Activated CD4-positive, alpha-beta T cell treated with anti-CD3 and anti-CD28 coated beads, Interleukin-2, amount 50 U/mL, for 24 hours (primary cell): ENCODE results near the gene COL4A4.

Source experiments
- DNase-seq, 2 donors: peaks; one replicate each; pipeline ENCODE4 v3.0.0-alpha.2; 2020; ENCODE audit warnings: low read depth in 1 of 2, low spot score in 1 of 2

COL4A4 gene

DNA sequence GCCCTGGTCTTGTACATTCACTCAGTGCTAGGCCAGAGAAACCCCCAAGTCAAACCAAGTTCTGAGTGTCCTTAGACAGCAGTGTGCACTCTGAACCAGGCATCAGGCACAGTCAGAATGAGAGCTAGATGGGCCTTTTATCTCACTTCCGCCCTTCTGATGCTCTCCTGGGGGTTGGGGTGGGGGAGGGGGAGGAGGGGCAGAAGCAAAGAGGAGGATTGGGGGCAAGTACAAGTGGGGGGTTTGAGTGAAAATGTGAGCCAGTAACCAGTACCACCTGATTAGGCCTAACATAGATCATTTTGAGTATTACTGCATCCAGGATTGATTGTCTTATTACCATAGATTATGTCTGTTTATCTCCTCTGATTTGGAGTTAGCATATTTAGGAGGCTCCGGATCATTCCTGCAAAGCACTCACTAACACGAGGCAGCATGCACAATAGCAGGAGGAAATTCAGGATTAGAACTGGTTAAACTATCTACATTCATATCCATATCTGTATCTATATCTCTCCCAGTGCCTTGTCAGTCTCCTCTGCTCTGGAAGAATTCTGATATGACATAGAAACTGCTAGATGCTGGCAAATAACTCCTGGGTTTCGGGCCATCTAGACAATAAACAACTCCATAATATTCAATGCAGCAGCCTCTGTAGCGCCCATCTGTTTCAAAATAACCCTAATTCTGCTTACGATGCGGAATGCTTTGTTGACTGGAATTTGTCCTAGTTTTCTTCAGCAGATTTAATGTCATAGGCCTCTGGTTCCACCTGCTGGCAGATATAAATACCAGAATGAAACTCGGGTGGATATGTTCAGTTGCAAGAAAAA, 179.0 kb downstream of the COL4A4 start:
- no peak for DNase-seq

DNA sequence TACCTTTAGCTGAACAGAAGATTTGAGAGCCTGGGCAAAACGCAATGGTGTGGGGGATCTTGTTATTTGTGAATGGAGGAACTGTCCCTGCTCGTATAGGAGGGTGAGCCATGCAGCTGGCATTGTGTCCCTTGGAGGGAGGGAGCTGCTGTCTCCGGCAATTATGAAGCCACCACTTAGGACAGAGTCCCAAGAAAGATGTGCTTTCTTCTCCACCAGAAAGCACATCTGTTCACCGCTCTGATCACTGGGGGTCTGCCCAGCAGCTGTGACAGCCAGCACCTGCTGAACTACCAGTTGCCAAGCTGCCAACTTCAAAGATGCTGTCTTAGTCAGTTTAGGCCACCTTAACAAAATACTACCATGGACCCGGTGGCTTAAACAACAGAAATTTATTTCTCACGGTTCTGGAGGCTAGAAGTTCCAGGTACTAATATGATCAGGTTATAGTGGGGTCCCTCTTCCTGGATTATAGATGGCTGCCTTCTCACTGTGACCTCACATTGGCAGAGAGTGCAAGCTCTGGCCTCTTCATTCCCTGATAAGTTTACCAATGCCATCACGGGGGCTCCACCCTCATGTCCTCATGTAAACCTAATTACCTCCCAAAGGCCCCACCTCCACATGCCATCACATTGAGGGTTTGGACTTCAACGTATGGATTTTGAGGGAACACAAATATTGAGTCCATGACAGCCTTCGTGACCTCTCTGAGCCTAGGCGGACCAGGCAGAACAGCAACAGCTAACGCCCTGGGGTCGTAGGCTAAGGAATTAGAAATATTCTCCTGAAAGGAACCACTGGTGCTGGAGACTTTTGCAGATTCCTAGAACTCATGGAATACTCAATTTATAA, 179.9 kb downstream of the COL4A4 start:
- DNase-seq, result no peak

DNA sequence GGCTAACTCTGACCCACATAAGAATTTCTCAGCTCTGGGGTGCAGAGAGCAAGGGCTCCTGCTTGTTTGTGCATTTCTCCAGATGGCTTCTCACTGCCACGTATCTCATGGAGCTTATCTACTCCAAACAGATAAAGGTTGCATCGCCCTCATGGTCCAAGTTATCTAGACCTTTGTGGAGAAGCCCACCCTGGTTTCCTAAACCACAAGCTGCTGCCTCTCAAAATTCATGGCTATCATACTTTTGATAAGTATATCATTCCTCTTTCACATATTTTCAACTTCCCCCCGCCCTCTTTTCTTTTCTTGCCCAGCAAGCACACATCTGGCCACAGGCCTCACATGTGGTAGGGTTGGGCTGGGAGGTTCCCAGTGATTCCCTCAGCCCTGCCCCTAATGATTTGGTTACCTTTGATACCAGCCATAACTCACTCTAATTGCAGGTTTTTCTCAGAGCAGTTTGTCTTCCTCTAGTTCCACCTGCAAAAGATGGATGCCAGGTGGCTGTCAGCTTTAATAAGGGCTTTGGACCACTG, 182.1 kb downstream of the COL4A4 start:
- DNase-seq, result no peak

DNA sequence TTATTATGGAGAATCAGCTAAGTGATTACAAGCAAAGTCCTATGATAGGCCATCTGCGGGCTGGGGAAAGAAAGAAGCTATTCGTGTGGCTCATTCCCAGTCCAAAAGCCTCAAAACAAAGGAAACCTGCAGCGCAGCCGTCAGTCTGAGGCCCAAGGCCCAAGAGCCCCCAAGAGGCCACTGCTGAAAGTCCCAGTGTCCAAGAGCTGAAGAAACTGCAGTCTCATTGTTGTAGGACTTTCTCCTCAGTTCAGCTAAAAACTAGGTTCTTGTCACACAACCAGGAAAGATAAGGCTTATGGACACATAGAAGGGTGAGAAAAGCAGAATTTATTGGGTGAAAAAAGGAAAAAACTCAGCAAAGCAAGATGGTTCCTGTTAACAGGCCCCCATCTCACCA, 185.0 kb downstream of the COL4A4 start:
- DNase-seq, result no peak

DNA sequence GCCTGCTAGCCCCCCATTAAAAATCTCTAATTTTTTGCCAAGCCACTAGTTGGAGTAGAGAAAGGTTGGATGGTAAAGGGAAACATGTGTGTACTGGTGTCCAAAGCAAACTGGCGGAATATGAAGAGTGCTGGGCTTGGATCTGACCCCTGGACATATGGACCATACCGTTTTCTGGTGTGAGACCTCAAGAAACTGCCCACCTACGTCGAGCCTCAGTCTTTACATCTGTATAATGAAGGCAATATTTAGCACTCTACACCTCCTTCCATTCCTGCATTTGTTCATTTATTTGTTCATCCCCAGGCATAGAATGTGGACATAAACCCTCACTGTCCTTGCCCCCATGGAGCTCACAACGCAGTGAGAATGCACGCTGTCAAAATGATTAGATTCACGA, 185.7 kb downstream of the COL4A4 start:
- no peak for DNase-seq

DNA sequence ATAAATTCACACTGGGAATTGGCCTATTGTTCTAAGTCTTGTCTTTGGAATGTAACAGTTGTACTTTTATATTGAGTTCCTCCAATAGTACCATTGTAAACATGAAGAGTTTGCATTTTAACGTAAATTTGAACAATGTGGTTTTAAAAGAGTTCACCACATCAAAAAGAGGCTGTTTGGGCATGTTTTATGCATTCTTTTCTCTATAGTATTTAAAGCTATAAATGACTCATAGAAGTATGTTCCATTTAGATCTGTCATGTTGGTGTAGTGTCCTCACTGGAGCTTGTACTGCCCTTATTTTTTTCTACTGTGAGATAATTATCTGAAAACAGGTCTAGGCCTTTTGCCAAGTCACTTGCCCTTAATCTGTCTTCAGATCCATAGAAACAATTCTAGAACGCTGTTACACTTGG, 186.2 kb downstream of the COL4A4 start:
- no peak for DNase-seq

DNA sequence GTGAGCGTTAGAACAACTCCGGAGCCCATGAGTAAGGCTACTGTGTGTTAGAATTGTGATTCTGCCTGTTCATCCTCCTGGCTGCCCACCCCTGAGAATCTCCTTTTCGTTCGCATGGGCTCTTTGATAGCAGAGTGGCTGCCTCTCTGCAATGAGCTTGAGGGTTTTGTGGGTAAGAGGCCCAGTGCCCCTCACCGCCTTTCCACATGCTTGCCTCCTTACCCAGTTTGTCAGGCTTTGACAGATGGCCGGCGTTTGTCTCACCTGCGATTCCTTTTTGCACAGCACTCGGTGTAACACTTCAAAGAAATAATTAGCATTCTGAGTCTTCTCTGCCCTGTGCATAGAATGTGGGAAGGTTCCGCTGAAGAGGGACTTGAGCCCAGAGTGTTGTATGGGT, 190.2 kb downstream of the COL4A4 start:
- no peak for DNase-seq

DNA sequence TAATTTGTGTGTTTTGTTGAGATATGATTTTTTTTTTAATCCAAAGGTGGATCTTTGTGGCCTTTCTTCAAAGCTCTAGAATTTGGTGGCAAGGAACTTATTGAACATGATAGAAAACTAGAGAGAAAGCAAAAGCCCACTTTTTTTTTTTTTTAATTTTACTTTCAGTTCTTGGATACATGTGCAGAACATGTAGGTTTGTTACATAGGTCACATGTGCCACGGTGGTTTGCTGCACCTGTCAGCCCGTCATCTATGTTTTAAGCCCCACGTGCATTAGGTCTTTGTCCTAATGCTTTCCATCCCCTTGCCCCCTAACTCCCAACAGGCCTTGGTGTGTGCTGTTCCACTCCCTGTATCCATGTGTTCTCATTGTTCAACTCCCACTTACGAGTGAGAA, 192.2 kb downstream of the COL4A4 start:
- DNase-seq, result no peak

DNA sequence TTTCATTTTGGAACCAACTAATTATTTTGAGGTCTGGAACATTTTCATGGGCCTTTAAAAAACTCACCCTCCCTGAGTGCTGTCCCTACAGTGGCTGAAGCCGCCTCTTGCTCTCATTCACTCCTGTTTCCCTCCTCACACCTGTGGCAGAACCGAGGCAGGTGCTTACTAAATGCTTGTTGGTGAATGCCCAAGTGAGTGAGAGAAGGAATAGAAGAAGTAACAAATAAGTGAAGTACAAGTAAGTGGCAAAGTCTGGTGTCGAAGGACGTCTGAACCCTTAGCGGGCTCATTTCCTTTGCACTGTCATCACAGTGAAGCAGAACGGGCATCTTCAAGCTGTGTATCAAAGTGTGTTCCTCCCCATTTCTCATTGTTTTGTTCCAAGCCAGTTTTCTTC, 192.9 kb downstream of the COL4A4 start:
- DNase-seq, result no peak

DNA sequence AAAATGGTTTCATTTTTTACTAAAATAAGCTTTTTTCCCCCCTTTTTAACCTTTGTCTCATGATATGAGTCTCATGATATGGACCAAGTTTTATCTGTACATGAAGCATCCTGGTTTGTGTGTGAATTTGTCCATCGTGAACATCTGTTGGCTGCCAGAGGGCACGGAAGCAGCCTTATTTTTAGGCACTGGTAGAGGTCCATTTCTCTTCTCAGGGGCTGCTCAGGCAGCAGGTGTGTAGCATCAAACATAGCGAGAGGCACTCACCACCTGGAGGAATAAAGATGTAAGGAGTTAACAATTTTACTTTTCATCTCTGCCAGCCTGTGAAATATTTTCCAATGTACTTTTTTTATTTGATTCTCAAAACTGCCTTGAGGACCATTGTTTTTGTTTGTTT, 193.6 kb downstream of the COL4A4 start:
- no peak for DNase-seq

DNA sequence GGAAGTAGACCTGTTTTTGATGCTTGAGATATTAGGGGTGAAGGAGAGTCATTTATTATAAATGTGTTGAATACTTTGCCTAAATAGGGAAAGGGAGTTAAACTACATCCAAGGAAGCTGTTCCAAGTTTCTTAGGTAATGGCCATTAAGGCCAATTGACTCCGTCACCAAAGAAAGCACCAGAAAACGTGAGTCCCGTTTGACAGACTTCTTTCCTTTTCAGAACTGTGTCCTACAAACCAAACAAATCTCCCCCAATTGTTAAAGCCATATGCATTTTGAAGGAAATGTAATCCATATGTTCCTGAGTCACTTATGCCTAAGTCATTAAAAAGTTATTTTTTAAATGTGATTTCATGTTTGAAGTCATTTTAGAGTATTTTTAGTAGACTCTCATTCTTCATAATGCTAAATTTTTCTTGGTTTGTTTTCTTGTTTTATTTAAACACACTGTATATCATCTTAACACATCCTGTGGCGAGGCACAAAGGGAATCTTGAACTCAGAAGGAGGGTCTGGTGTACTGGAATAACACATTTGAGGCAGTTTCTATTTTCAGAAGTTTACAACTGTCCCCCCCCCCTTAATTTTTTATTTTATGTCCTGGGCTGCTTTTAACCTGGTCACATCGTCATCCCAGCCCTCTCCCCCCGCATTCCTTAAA, 194.5 kb downstream of the COL4A4 start:
- DNase-seq, result no peak

DNA sequence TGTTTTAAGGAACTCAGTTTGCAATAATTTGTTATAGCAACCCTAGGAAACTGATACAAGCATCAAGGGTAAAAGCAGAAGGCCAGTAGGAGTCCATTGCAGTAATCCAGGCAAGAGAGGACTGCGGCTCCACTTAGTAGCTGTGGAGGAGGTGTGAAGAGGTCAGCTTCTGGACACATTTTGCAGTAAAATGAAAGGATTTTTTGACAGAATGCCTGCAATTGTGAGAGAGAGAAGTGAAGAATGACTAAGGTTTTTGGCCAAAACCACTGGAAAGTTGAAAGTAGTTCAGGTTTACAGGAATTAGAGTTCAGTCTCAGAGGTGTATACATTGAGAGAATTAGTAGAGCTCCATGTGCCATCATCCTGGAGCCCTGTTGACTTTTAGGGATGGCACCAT, 198.6 kb downstream of the COL4A4 start:
- no peak for DNase-seq

DNA sequence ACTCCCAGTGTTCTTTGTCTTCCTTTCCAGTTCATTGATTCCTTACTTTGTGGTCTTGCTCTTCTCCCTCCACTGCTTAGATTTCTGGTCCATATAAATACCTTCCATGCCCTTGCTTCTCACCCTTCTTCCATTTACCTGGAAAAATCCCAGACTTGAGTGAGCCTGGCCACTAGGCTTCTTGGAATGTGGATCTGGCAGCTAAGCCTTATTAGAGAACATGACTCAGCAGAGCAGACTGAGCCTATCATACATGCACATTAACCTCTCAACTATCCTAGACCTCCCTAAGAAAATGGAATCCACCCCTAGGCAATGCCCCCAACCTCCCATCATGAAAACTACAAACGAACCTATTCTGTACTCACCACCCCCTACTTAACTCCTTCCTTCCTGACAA, 200.5 kb downstream of the COL4A4 start:
- DNase-seq, result no peak

DNA sequence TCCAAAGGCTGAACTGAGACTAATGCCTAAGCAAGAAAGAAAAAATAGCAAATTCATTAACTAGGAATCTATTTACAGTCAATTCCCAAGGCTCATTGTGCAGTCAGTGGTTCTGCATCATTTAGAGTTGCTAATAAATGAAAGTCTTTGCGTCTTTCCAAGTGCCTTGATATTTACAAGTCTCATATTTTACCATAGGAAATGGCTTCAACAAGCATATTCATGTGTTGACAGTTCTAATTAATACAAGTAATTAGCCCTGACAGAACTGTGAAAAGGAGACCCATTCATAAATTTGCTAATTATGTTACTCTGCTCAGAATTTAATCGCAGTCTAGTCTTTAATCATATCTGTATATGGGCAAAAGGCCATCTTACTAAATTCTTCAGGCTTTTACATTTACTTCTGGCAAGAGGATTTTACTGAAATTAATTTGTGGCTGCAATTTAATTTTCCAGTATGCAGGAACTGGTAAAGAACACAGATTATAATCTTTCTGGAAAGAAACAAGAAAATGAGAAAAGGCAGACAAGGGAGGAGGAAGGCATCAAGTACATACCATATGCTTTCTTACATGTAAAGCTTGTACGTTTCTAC, 201.7 kb downstream of the COL4A4 start:
- no peak for DNase-seq

DNA sequence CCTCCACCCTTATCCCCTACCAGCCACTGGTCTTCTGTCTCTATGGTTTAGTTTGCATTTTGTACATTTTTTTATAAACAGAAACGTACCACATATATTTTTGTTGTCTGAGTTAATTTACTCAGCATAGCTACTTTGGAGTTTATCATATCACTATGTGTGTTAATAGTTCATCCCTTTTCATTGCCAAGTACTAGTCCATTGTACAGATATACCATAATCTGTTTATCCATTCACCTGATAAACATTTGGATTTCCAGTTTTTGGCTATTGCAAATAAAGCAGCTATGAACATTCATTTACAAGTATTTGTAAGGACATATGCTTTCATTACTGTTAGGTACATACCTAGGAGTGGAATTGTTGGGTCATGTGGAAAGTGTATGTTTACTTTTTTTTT, 204.6 kb downstream of the COL4A4 start:
- DNase-seq, result no peak

DNA sequence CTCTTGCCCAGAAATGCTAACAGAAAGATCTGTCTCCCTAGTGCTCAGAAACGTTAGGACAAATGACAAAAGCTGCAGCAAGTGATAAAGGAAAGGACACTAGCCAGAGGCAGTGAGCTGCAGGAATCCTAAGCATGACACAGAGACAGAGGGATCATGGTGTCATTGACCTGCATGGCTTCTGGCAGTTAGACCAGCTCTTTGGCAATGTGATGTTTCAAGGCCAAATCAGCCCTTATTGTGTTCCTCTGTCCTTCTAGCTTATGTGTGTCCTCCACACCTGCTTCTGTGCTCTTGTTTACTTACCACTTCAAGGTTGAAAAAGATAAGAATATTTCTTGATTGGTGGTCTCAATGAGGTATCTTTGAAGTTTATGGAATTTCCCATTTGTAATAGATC, 207.3 kb downstream of the COL4A4 start:
- no peak for DNase-seq

DNA sequence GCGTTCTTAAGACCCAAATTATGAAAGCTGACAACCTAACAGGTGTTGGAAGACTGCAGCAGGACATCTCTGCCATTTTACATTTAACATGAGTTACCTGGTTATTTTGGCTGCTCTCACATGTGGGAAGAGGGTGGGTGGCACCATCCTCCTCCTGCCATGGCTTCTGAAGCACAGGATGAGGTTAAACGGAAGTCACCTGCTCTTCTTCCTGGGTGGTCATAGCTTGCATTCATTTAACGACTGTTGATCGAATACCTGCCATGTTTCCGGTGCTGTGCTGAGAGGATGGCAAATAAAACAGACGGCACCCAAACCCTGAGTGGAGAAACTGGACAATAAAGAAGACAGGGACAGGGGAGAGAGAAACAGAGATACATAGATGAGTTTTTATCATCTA, 210.2 kb downstream of the COL4A4 start:
- no peak for DNase-seq

DNA sequence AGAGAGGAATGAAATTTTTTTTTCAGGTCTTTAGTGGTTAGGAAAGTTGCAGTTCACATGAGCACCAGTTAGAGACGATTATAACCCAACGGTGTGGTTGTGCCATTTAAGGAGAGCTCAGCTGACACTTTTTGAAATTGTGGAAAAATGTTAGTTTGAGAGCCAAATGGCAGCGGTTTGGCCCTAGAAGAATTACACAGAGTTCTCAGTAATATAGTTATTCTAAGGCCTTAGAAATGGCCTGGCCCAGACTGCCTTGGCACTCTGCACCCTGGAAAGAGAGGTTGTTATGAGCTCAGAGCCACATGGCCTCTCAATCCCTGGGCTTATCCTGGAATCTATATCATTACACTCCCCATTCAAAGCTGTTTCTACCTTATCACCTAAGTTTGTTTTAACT, 210.8 kb downstream of the COL4A4 start:
- DNase-seq, result no peak
